HepG2 (cell line): ENCODE data around the gene TCAIM. TPM values are rescaled to one million over a fixed set of nuclear protein-coding genes. Genes with fewer than 3 reads are reported as not detected.

ENCODE experiments used
- ATAC-seq: fragments of 200-7000 bp; cut with Tn5 transposase; 3 replicates; pipeline ENCODE4 v1.9.1; 2020; ENCODE audit warnings: mild to moderate bottlenecking, moderate library complexity
- BruUV-seq: library from RNA; stranded (reverse); fragments of 400-500 nt; replicated peaks from 2 replicates; lab custom pipeline; 2021; lab: Mats Ljungman, UMichigan
- CTCF ChIA-PET: fragments of 300-600 bp; formaldehyde crosslinking; extraction: SDS; loops from one replicate; lab custom pipeline; 2021; ENCODE audit warnings: low total read pairs, inconsistent platforms, low intra/inter-chr PET ratio; lab: Yijun Ruan, JAX
- POLR2A ChIA-PET: fragments of 350-600 bp; sonication (Branson Sonifier 250); formaldehyde crosslinking; loops from one replicate; lab custom pipeline; 2020; ENCODE audit warnings: antibody characterized with exemption, inconsistent platforms; lab: Yijun Ruan, JAX
- DNase-seq: peaks from one replicate; pipeline ENCODE4 v3.0.0-alpha.2; 2015; ENCODE audit warnings: low spot score
- FAIRE-seq: peaks from 3 replicates; lab custom pipeline; 2011; peaks lifted over from hg19 to GRCh38; lab: Jason Lieb, UNC
- H2AFZ ChIP-seq: one replicate; pipeline ENCODE4 v1.6.1; 2011; ENCODE audit warnings: low read length, inconsistent platforms
- H3K27ac ChIP-seq: fragments of 300-600 bp; 3 replicates; pipeline ENCODE4 v1.8.0; 2011; ENCODE audit warnings: mixed run types, mild to moderate bottlenecking, mixed read lengths, low read length, inconsistent platforms; ENCODE audit not compliant: insufficient read depth; ENCODE audit errors: extremely low read length
- H3K27me3 ChIP-seq, 2 experiments: fragments of 200-600 bp in 1 of 2; 2 replicates in 1 of 2; 3 replicates in 1 of 2; pipeline versions ENCODE4 v1.6.0 to v1.8.0; 2011; ENCODE audit warnings: low read length in 2 of 2, mild to moderate bottlenecking in 2 of 2, moderate library complexity in 2 of 2, inconsistent platforms in 1 of 2; ENCODE audit not compliant: insufficient read depth in 2 of 2, control insufficient read depth in 1 of 2
- H3K36me3 ChIP-seq, 2 experiments: fragments of 200-600 bp in 1 of 2; replicated peaks in 1 of 2; 2 replicates in 1 of 2; 3 replicates in 1 of 2; pipeline versions ENCODE4 v1.5.1 to v1.8.0; 2011; ENCODE audit warnings: low read length in 2 of 2, inconsistent platforms in 1 of 2; ENCODE audit not compliant: insufficient read depth in 2 of 2, control insufficient read depth in 1 of 2
- H3K4me1 ChIP-seq: 2 replicates; pipeline ENCODE4 v1.5.1; 2012; ENCODE audit warnings: low read length, inconsistent platforms; ENCODE audit not compliant: insufficient read depth
- H3K4me2 ChIP-seq: 2 replicates; pipeline ENCODE4 v1.6.0; 2011; ENCODE audit warnings: low read depth, low read length, inconsistent platforms
- H3K4me3 ChIP-seq, 3 experiments: fragments of 200-600 bp in 1 of 3; sonication (generic), shearing (Covaris generic) in 1 of 3; replicated peaks in 1 of 3; 2 replicates each; pipeline ENCODE4 v1.5.1; 2011 to 2016; ENCODE audit warnings: low read length in 3 of 3, inconsistent platforms in 2 of 3, low read depth in 2 of 3, mild to moderate bottlenecking in 2 of 3, control low read depth in 1 of 3, mixed read lengths in 1 of 3; ENCODE audit not compliant: insufficient read depth in 1 of 3
- H3K79me2 ChIP-seq: one replicate; pipeline ENCODE4 v1.6.1; 2011; ENCODE audit warnings: low read length, inconsistent platforms; ENCODE audit not compliant: insufficient read depth
- H3K9ac ChIP-seq: 2 replicates; pipeline ENCODE4 v1.6.0; 2011; ENCODE audit warnings: mild to moderate bottlenecking, low read depth, low read length, inconsistent platforms; ENCODE audit not compliant: insufficient read depth
- H3K9me3 ChIP-seq: 2 replicates; pipeline ENCODE4 v1.5.1; 2012; ENCODE audit warnings: mild to moderate bottlenecking, low read length
- H4K20me1 ChIP-seq: 2 replicates; pipeline ENCODE4 v1.6.0; 2011; ENCODE audit warnings: inconsistent platforms, mild to moderate bottlenecking, low read length, moderate library complexity; ENCODE audit not compliant: insufficient read depth
- AHR ChIP-seq: IDR thresholded peaks from 2 replicates; pipeline ENCODE4 v1.6.1; 2018; ENCODE audit warnings: missing genetic modification reagents, missing compliant biosample characterization
- CBX5 ChIP-seq: sonication (generic); formaldehyde crosslinking; IDR thresholded peaks from 2 replicates; pipeline ENCODE4 v1.4.0; 2020; ENCODE audit warnings: missing genetic modification reagents, borderline replicate concordance
- SMC3 ChIP-seq: IDR thresholded peaks from 2 replicates; pipeline ENCODE4 v1.6.1; 2011; ENCODE audit warnings: low read length, improper control_type of control experiment
- SOX5 ChIP-seq: IDR thresholded peaks from 2 replicates; pipeline ENCODE4 v1.6.1; 2016; ENCODE audit warnings: borderline replicate concordance
- ZNF224 ChIP-seq: sonication (generic); formaldehyde crosslinking; IDR thresholded peaks from 2 replicates; pipeline ENCODE4 v1.5.0; 2020; ENCODE audit warnings: mild to moderate bottlenecking, missing genetic modification reagents
- ZNF589 ChIP-seq: sonication (generic); formaldehyde crosslinking; conservative IDR thresholded peaks from 2 replicates; pipeline ENCODE4 v1.8.0; 2022; ENCODE audit warnings: mild to moderate bottlenecking, moderate library complexity, missing genetic modification reagents
- ZNF672 ChIP-seq: sonication (generic); formaldehyde crosslinking; IDR thresholded peaks from 2 replicates; pipeline ENCODE4 v1.8.1; 2022; ENCODE audit warnings: missing genetic modification reagents
- ZNF749 ChIP-seq: sonication (generic); formaldehyde crosslinking; IDR thresholded peaks from 2 replicates; pipeline ENCODE4 v1.8.0; 2022; ENCODE audit warnings: mild to moderate bottlenecking, missing genetic modification reagents, moderate library complexity, borderline replicate concordance
- WGBS: methylation state at CpG from one replicate; pipeline ENCODE4 v1.1.6; 2017; ENCODE audit warnings: low lambda C conversion rate; 5-methylcytosine and 5-hydroxymethylcytosine counted together
- in situ Hi-C: cut with HindIII; loops from 2 replicates; pipeline ENCODE4 v1.10.0; 2017; ENCODE audit warnings: low pct_unique_long_range_greater_than_20kb; ENCODE audit not compliant: extremely low pct_ligation_motif_present
- intact Hi-C: fragments of 100-400 bp; cut with micrococcal nuclease; formaldehyde crosslinking; loops from one replicate; pipeline ENCODE4 v1.10.0; 2022; ENCODE audit not compliant: unreplicated experiment
- polyA plus RNA-seq, 8 experiments: library from polyadenylated mRNA; depleted of rRNA in 3 of 8; stranded (reverse) in 7 of 8; unstranded in 1 of 8; fragments of >200 nt; fragmentation: Illumina TruSeq in 4 of 8; extraction: Trizol in 4 of 8; gene quantifications; 2 replicates each; pipeline versions ENCODE4 v1.2.1 to v1.2.3, GENCODE V29; 2011 to 2016; ENCODE audit warnings: low read depth in 4 of 8, missing spikeins in 1 of 8, mixed read lengths in 1 of 8; ENCODE audit not compliant: insufficient read depth in 1 of 8
- total RNA-seq, 5 experiments: library from RNA; depleted of rRNA; stranded (reverse); fragments of >200 nt; fragmentation: Illumina TruSeq; extraction: Trizol; gene quantifications; 2 replicates each; pipeline ENCODE4 v1.2.3, GENCODE V29; 2016; ENCODE audit warnings: low read depth in 1 of 5
- TF ChIP-seq, protein P1 (sequence below): sonication (generic); formaldehyde crosslinking; IDR thresholded peaks from 2 replicates; pipeline ENCODE4 v1.5.1; 2020; ENCODE audit warnings: mild to moderate bottlenecking, missing genetic modification reagents, borderline replicate concordance
- TF ChIP-seq, protein P2 (sequence below): IDR thresholded peaks from 2 replicates; pipeline ENCODE4 v1.6.1; 2016; ENCODE audit warnings: control low read depth

The TCAIM gene
- total and polyA plus RNA-seq, 2 of the 13 experiments (the other 11 are each of a cell fraction or from before 2014, with no cell fraction given), result 16.9 to 22.6 TPM

DNA sequence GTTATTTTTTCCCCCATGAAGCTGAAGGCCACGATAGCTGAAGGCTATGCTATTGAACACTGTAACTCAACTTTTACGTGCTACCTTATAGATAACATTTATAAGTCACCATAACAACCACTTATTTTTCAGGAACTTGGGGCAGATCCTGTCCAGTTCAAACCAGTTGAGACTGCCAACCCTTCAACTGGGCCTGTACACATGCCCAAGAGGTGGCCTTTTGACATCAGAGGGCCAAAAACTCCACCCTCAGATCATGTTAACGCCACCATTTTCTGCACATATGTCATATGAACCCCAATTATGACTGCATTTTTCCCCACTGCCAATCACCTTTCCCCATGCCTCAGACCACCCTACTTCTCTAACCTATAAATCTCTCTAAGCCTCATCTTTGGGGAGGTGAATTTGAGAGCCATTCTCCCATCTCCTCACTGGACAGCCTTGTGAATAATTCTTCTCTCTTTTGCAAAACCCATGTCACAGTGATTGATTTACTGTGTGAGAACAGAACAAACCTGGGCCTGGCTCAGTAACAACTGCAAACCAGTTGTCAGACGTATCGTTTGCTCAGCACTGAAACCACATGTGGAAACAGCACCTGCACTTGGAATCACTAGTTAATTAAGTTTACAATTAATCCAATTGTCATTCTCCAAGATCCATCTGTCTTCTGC lies 96.4 kb downstream of the TCAIM start:
- H2AFZ ChIP-seq, result no peak overlapping the region
- 88% methylated on average over 5 of the region's 5 CpGs for WGBS
- H3K36me3 ChIP-seq, result no peaks in the 10 kb centered on the region
- H3K79me2 ChIP-seq, result no peaks in the 10 kb centered on the region
- TF ChIP-seq SOX5 (CRISPR knock-in tag) (no peak), ZNF672 (CRISPR knock-in tag) (no peak), ZNF224 (CRISPR knock-in tag) (no peak), AHR (no peak), CBX5 (CRISPR knock-in tag) (no peak), SMC3 (no peak), ZNF749 (CRISPR knock-in tag) (no peak), ZNF589 (no peak)
- TF ChIP-seq, protein P1, sequence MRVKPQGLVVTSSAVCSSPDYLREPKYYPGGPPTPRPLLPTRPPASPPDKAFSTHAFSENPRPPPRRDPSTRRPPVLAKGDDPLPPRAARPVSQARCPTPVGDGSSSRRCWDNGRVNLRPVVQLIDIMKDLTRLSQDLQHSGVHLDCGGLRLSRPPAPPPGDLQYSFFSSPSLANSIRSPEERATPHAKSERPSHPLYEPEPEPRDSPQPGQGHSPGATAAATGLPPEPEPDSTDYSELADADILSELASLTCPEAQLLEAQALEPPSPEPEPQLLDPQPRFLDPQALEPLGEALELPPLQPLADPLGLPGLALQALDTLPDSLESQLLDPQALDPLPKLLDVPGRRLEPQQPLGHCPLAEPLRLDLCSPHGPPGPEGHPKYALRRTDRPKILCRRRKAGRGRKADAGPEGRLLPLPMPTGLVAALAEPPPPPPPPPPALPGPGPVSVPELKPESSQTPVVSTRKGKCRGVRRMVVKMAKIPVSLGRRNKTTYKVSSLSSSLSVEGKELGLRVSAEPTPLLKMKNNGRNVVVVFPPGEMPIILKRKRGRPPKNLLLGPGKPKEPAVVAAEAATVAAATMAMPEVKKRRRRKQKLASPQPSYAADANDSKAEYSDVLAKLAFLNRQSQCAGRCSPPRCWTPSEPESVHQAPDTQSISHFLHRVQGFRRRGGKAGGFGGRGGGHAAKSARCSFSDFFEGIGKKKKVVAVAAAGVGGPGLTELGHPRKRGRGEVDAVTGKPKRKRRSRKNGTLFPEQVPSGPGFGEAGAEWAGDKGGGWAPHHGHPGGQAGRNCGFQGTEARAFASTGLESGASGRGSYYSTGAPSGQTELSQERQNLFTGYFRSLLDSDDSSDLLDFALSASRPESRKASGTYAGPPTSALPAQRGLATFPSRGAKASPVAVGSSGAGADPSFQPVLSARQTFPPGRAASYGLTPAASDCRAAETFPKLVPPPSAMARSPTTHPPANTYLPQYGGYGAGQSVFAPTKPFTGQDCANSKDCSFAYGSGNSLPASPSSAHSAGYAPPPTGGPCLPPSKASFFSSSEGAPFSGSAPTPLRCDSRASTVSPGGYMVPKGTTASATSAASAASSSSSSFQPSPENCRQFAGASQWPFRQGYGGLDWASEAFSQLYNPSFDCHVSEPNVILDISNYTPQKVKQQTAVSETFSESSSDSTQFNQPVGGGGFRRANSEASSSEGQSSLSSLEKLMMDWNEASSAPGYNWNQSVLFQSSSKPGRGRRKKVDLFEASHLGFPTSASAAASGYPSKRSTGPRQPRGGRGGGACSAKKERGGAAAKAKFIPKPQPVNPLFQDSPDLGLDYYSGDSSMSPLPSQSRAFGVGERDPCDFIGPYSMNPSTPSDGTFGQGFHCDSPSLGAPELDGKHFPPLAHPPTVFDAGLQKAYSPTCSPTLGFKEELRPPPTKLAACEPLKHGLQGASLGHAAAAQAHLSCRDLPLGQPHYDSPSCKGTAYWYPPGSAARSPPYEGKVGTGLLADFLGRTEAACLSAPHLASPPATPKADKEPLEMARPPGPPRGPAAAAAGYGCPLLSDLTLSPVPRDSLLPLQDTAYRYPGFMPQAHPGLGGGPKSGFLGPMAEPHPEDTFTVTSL, result no peak
- TF ChIP-seq, protein P2, sequence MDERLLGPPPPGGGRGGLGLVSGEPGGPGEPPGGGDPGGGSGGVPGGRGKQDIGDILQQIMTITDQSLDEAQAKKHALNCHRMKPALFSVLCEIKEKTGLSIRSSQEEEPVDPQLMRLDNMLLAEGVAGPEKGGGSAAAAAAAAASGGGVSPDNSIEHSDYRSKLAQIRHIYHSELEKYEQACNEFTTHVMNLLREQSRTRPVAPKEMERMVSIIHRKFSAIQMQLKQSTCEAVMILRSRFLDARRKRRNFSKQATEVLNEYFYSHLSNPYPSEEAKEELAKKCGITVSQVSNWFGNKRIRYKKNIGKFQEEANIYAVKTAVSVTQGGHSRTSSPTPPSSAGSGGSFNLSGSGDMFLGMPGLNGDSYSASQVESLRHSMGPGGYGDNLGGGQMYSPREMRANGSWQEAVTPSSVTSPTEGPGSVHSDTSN, result no peak
- FAIRE-seq (no peak), DNase-seq (no peak), ATAC-seq (no peak)
- H3K4me2 ChIP-seq, result no peak overlapping the region
- no peaks in the 10 kb centered on the region for H3K9me3 ChIP-seq
- BruUV-seq, result no TSS peak
- H3K4me3 ChIP-seq, result no peak overlapping the region
- in situ Hi-C loops (loop anchor here (10.0 kb wide), 1 partner anchor 110 kb away; no protein-coding TSS in a partner anchor), intact Hi-C loops (loop anchor here (5.0 kb wide), 1 partner anchor 113 kb away; no protein-coding TSS in a partner anchor)
- H4K20me1 ChIP-seq, result no peaks in the 10 kb centered on the region
- CTCF ChIA-PET, result no interaction called here
- no peaks in the 10 kb centered on the region for H3K27me3 ChIP-seq
- no peak overlapping the region for H3K9ac ChIP-seq
- H3K4me1 ChIP-seq, result peaks cover 30% of the 10 kb centered on the region
- POLR2A ChIA-PET, result no interaction called here
- H3K27ac ChIP-seq, result no peak overlapping the region
